ENCODE data around the gene MYBPC2. TPM values are rescaled to one million over a fixed set of nuclear protein-coding genes. Genes with fewer than 3 reads are reported as not detected.

MYBPC2 gene
- total RNA-seq, 4 donors from 2014 or later, result 0.21 TPM; not detected in 3

- Histone ChIP-seq H3K27me3 (peaks cover 0 to 19% of the 10 kb centered on the region in 2 donors), H3K36me3 (no peaks in the 10 kb centered on the region), H3K4me3 (no peak overlapping the region), H3K4me1 (no peaks in the 10 kb centered on the region), H3K27ac (no peak overlapping the region), H3K9me3 (peaks cover 0 to 16% (median 0%) of the 10 kb centered on the region in 4 donors)
- no peak for DNase-seq (ENCODE audit: low spot score in 2 of 2)
- TF ChIP-seq POLR2A (IDR thresholded peaks at IDR 0.05), result no peak
- TF ChIP-seq EP300 (IDR thresholded peaks at IDR 0.05), result no peak
- no peak for TF ChIP-seq CTCF (IDR thresholded peaks at IDR 0.05)
- 38 to 56% methylated on average over 12 to 13 of the region's 13 CpGs for WGBS, 2 donors
Observed at GRCh38 chr19:50451223-50451534, 18.5 kb downstream of the MYBPC2 start.

GRCh38 chr19:50453243-50453642, 20.6 kb downstream of the MYBPC2 start:
- Histone ChIP-seq H3K4me1 (no peaks in the 10 kb centered on the region), H3K27me3 (peaks cover 0 to 36% of the 10 kb centered on the region in 2 donors), H3K36me3 (no peaks in the 10 kb centered on the region), H3K9me3 (peaks cover 0 to 4% (median 0%) of the 10 kb centered on the region in 4 donors), H3K4me3 (no peak overlapping the region), H3K27ac (no peak overlapping the region)
- 96 to 98% methylated on average over 3 of the region's 3 CpGs for WGBS, 2 donors
- no peak for DNase-seq (ENCODE audit: low spot score in 2 of 2)
- TF ChIP-seq CTCF (IDR thresholded peaks at IDR 0.05), result no peak
- TF ChIP-seq POLR2A (IDR thresholded peaks at IDR 0.05), result no peak
- no peak for TF ChIP-seq EP300 (IDR thresholded peaks at IDR 0.05)

- TF ChIP-seq EP300 (IDR thresholded peaks at IDR 0.05), result no peak
- TF ChIP-seq CTCF (IDR thresholded peaks at IDR 0.05), result no peak
- TF ChIP-seq POLR2A (IDR thresholded peaks at IDR 0.05), result no peak
- H3K4me1 ChIP-seq, result no peaks in the 10 kb centered on the region
- no peak overlapping the region for H3K27ac ChIP-seq
- no peak overlapping the region for H3K4me3 ChIP-seq
- no peaks in the 10 kb centered on the region for H3K36me3 ChIP-seq
- WGBS, 2 donors, result 80 to 87% methylated on average over 2 of the region's 2 CpGs
- H3K9me3 ChIP-seq, result no peaks in the 10 kb centered on the region
- no peak for DNase-seq (ENCODE audit: low spot score in 2 of 2)
- H3K27me3 ChIP-seq, result peaks cover 0 to 49% of the 10 kb centered on the region in 2 donors
Observed at GRCh38 chr19:50455992-50456391, 23.3 kb downstream of the MYBPC2 start.

- Histone ChIP-seq H3K36me3 (no peaks in the 10 kb centered on the region), H3K4me3 (no peak overlapping the region), H3K4me1 (no peaks in the 10 kb centered on the region), H3K9me3 (no peaks in the 10 kb centered on the region), H3K27me3 (peaks cover 0 to 53% of the 10 kb centered on the region in 2 donors), H3K27ac (no peak overlapping the region)
- no peak for DNase-seq (ENCODE audit: low spot score in 2 of 2)
- TF ChIP-seq EP300 (IDR thresholded peaks at IDR 0.05) (no peak), CTCF (IDR thresholded peaks at IDR 0.05) (no peak), POLR2A (IDR thresholded peaks at IDR 0.05) (no peak)
- WGBS, 2 donors, result 85 to 89% methylated on average over 5 of the region's 5 CpGs
Observed at GRCh38 chr19:50457300-50457699, 24.6 kb downstream of the MYBPC2 start.

GRCh38 chr19:50458396-50459066, 25.8 kb downstream of the MYBPC2 start:
- no peaks in the 10 kb centered on the region for H3K36me3 ChIP-seq
- DNase-seq (ENCODE audit: low spot score in 2 of 2), result no peak
- peaks cover 0 to 47% of the 10 kb centered on the region in 2 donors for H3K27me3 ChIP-seq
- no peak overlapping the region for H3K4me3 ChIP-seq
- no peak for TF ChIP-seq CTCF (IDR thresholded peaks at IDR 0.05)
- no peak for TF ChIP-seq POLR2A (IDR thresholded peaks at IDR 0.05)
- TF ChIP-seq EP300 (IDR thresholded peaks at IDR 0.05), result no peak
- 36 to 53% methylated on average over 42 to 50 of the region's 50 CpGs for WGBS, 2 donors
- H3K4me1 ChIP-seq, result no peaks in the 10 kb centered on the region
- no peak overlapping the region for H3K27ac ChIP-seq
- H3K9me3 ChIP-seq, result no peaks in the 10 kb centered on the region

Data from tibial nerve (tissue), 4 donors.